CD4-positive, alpha-beta T cell treated with Interleukin-4 for 1 hour (primary cell): ENCODE data around the gene SEMA4C.
A peak's percentile ranks its signal among the peaks of the same experiment; 100 is the strongest.
"Not testable (repeated sequence)": the region's sequence is repeated elsewhere in the genome, so short reads cannot be mapped to it uniquely, and the experiment has no call there.

Source experiments
- DNase-seq, 2 donors: peaks; one replicate each; pipeline ENCODE4 v3.0.0-alpha.2; 2020 to 2022

SEMA4C gene

GRCh38 chr2:96864343-96865091, 5.4 kb downstream of the SEMA4C start:
- no peak for DNase-seq

GRCh38 chr2:96863575-96864342, 6.1 kb downstream of the SEMA4C start:
- no peak for DNase-seq

GRCh38 chr2:96863056-96863455, 6.8 kb downstream of the SEMA4C start:
- DNase-seq: not testable (repeated sequence)

- no peak for DNase-seq
Observed at GRCh38 chr2:96861074-96861473, 8.8 kb downstream of the SEMA4C start.

GRCh38 chr2:96860065-96861029, 9.5 kb downstream of the SEMA4C start:
- DNase-seq: peak in 1 of 2 donors; percentile 44

- DNase-seq: no peak
Observed at GRCh38 chr2:96859681-96860064, 10.2 kb downstream of the SEMA4C start.

- DNase-seq: no peak
Observed at GRCh38 chr2:96859099-96859649, 10.7 kb downstream of the SEMA4C start.

GRCh38 chr2:96857667-96858372, 12.1 kb downstream of the SEMA4C start, which contains the start of gene ANKRD39:
TSS of gene ANKRD39 (minus strand) at chr2:96858016. CDS start at chr2:96857987, 29 bp downstream.
- DNase-seq: peak; percentile 98 to 99

- DNase-seq: peak in 1 of 2 donors; percentile 31
Observed at GRCh38 chr2:96856776-96857666, 12.9 kb downstream of the SEMA4C start.

GRCh38 chr2:96853321-96853720, 16.6 kb downstream of the SEMA4C start:
- DNase-seq: no peak

- DNase-seq: no peak
Observed at GRCh38 chr2:96852667-96853066, 17.2 kb downstream of the SEMA4C start.

- no peak for DNase-seq
Observed at GRCh38 chr2:96848264-96848663, 21.6 kb downstream of the SEMA4C start.

- DNase-seq: no peak
Observed at GRCh38 chr2:96847586-96847985, 22.3 kb downstream of the SEMA4C start.

GRCh38 chr2:96846825-96847224, 23.1 kb downstream of the SEMA4C start:
- no peak for DNase-seq

- DNase-seq: no peak
Observed at GRCh38 chr2:96844405-96844808, 25.5 kb downstream of the SEMA4C start.

GRCh38 chr2:96843538-96844268, 26.2 kb downstream of the SEMA4C start, which contains the start of gene ANKRD23:
TSS of gene ANKRD23 (minus strand) at chr2:96844021. CDS start at chr2:96843992, 29 bp downstream.
- DNase-seq: no peak

- no peak for DNase-seq
Observed at GRCh38 chr2:96842600-96842999, 27.3 kb downstream of the SEMA4C start.

GRCh38 chr2:96841701-96842495, 28.0 kb downstream of the SEMA4C start:
- no peak for DNase-seq
